ENCODE results near the gene LRRC26.

Gene LRRC26

GRCh38 chr9:137199411-137200121 is 29.7 kb upstream of the LRRC26 start:
- DNase-seq, result no peak

- DNase-seq, result no peak
Observed at GRCh38 chr9:137198902-137199283, 29.0 kb upstream of the LRRC26 start.

- DNase-seq, result no peak
Observed at GRCh38 chr9:137198051-137198901, 28.4 kb upstream of the LRRC26 start.

- DNase-seq, result no peak
Observed at GRCh38 chr9:137195525-137196220, 25.8 kb upstream of the LRRC26 start.

- no peak for DNase-seq
Observed at GRCh38 chr9:137194909-137195308, 25.1 kb upstream of the LRRC26 start.

- DNase-seq, result no peak
Observed at GRCh38 chr9:137194388-137194787, 24.5 kb upstream of the LRRC26 start.

GRCh38 chr9:137193771-137194170 is 23.9 kb upstream of the LRRC26 start:
- no peak for DNase-seq

- DNase-seq, result no peak
Observed at GRCh38 chr9:137192859-137193258, 23.0 kb upstream of the LRRC26 start.

GRCh38 chr9:137192448-137192780 is 22.6 kb upstream of the LRRC26 start:
- no peak for DNase-seq

- DNase-seq, result no peak
Observed at GRCh38 chr9:137191691-137192447, 22.0 kb upstream of the LRRC26 start.

- no peak for DNase-seq
Observed at GRCh38 chr9:137191245-137191644, 21.4 kb upstream of the LRRC26 start.

GRCh38 chr9:137190315-137190856 is 20.5 kb upstream of the LRRC26 start:
- DNase-seq, result no peak

GRCh38 chr9:137189297-137190295 is 19.7 kb upstream of the LRRC26 start:
- DNase-seq, result no peak

- peak; percentile 26 for DNase-seq
Observed at GRCh38 chr9:137188490-137189296, 18.8 kb upstream of the LRRC26 start, which contains the start of the genes ANAPC2 and SSNA1. Gene ANAPC2, minus strand, starts transcription at chr9:137188560. Its CDS starts 28 bp downstream, at chr9:137188532. Gene SSNA1, plus strand, starts transcription at chr9:137188676. Its CDS starts 51 bp downstream, at chr9:137188727.

GRCh38 chr9:137188086-137188489 is 18.2 kb upstream of the LRRC26 start:
- no peak for DNase-seq

- DNase-seq, result no peak
Observed at GRCh38 chr9:137187386-137187785, 17.5 kb upstream of the LRRC26 start.

GRCh38 chr9:137186385-137186784 is 16.5 kb upstream of the LRRC26 start:
- DNase-seq, result no peak

GRCh38 chr9:137185921-137186320 is 16.1 kb upstream of the LRRC26 start:
- no peak for DNase-seq

- no peak for DNase-seq
Observed at GRCh38 chr9:137184881-137185660, 15.2 kb upstream of the LRRC26 start.
